ENCODE data around the gene TMPRSS7.

- TF ChIP-seq EZH2 (IDR thresholded peaks at IDR 0.05) (no peak), POLR2AphosphoS5 (IDR thresholded peaks at IDR 0.05; ENCODE audit: borderline replicate concordance, low read depth, low read length) (no peak)
Observed at GRCh38 chr3:112090887-112091586, 56.5 kb downstream of the TMPRSS7 start.
